ENCODE results near the gene HRH1.

HRH1 gene

DNA sequence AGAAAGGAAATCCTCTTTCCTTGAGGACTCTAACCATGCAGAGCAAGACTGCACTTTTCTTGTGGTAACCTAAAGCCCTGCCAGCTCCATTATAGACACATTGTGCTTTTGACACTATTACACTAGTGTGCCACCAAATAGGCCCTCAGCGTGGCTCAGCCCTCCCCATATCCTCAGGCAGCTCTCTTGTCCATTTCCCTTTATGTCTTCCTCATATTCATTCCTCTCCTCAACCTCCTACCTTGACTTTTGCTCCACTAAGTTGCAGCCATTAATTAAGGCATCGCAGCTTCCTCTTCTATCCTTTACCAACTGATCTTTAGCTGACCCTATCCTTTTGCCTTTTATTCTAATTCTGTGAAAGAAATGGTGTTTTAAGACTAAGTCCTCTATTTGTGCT is 121.6 kb downstream of the HRH1 start:
- no peak for DNase-seq (ENCODE audit: low spot score)

DNA sequence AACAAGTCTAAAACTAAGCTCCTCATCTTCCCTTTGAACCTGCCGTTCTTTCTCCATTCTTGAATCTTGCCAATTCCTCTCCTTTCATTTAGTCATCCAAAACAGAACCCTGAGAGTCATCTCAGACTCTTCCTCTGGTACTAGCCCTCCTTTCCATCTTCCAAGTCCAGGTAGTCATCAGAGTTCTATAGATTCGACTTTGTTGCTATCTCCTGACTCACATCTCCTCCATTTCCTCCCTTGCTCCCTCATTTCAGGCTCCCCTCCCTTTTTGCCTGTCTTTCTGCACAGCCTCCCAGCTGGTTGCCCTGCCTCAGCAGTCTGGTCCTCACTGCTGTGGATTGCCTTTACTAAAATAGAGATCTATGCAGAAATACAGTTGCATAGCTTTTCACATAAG is 122.6 kb downstream of the HRH1 start:
- no peak for DNase-seq (ENCODE audit: low spot score)

DNA sequence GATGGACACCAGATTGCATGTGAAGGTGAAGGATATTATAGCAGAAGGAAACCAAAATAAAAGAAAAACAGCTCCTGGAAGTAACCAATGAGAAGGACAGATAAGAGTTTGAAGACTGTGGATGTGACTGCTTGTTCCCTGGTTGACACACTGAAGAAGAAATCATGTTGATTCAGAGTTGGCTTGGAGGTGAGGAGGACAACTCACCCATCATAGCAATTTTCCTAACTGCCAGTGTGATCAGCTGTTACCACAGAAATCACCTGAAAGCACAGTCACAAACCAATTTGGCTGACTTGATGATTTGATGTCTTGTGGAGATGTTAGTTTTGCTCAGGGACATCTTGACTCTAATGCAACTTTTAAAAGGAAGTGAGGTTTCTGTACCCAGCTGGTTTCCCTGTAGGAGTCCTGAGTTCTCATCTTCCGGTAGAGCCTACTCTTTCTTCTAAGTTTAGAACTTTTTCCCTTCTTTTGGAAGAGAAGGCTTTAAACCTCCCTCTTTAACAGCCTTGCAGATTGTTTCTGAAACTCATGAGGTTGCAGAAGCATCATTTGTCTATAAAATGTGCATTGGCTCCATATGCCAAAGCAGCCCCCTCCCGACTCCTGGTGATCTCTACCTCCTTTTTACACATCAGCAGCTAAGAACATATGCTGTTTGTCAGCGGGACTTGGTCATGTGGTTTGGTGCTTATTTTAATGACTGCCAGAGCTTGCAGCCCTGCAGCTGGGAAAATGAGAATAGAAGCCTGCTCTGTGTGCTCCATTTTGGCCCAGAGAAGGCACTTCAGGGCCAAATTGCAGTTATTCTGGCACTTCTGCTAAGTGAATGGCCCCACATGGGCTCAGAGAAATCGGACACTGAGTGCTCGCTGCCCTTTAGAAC is 128.2 kb downstream of the HRH1 start:
- DNase-seq (ENCODE audit: low spot score), result no peak

DNA sequence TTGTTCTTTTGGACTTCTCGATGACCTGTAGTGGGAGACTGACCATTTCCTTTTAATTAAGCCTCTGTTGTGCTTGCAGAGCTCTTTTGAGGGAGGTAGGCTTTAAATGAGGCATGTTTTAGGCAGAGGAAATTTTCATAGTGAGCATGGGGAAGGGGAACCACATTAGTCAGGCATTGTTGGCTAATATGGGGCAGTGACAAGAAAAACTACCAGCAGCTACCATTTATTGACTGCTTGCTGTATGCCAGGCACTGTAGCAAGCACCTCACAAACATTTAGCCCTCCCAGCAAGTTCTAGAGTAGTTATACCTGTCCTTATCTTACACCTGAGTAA is 128.8 kb downstream of the HRH1 start:
- DNase-seq (ENCODE audit: low spot score), result no peak

DNA sequence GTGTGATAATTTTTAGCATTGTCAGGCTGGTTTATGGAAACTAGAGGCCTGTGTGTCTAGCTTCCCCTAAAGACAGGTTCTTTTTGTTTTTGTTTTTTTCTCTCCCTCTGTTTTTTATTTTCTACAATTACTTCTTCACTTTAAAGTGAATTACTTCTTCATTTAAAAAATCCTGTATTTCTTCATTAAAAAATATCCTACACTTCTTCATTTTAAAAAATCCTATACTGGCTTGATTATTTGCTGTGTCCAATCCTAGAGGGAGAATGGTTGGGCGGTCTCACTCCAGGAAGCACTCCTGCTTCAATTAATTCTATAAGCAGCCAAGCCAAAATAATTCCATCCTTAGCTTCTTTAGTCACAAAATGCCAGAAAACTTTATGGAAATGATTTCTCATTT is 129.7 kb downstream of the HRH1 start:
- no peak for DNase-seq (ENCODE audit: low spot score)

DNA sequence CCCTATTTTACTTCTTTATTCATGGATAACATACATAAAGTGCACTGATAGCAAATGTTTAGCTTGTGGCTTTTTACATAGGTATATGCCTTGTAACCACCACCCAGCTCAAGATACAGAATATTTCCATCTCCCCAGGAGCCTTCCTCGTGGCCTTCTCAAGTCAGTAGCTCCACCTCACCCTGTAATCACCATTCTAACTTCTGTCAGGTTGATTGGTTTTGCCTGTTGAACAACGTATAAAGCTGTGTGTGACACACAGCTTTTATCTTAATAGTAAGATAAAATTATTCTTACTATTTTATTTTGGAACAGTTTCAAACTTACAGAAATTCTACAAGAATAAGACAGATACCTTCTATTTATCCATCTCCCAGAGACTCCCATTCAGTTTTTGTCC is 131.2 kb downstream of the HRH1 start:
- no peak for DNase-seq (ENCODE audit: low spot score)

DNA sequence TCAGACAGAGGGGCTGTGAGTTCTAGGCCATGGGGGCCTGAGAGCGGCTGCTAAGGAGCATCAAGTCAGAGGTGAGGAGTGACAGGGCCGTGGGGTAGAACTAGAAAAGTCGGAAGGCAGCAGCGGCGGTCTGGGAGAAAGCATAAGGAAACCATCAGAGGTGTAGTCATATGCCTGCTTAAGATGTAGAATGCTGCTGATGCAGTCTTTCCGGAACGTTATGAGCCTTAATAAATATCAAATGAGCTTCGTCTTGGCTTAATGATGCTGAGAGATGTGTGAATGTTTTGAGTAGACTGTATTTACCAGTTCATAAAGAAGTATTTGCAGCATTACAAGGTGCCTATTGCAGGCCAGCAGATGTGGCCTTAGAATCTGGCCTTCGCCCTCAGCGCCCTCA is 133.1 kb downstream of the HRH1 start:
- DNase-seq (ENCODE audit: low spot score), result no peak

DNA sequence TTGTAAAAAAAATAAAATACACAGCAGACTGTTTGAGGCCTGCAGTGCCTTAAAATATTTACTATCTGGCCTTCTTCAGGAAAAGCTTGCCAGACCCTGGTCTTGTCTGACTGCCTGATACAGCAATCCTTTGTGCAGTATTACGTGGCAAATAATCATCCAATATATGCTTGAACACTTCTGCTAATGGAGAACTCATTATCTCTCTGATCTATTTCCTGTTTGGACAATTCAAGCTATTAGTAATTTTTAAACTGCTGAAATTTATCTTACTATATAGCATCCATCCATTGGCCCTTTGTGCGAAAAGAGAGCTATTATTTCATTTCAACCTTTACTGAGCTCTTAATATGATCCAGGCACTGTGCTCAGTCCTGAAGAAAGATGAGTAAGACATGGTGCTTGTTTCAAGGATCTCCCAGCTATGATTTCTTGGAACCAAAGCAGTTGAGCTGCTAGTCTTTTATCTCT is 133.8 kb downstream of the HRH1 start:
- no peak for DNase-seq (ENCODE audit: low spot score)

DNA sequence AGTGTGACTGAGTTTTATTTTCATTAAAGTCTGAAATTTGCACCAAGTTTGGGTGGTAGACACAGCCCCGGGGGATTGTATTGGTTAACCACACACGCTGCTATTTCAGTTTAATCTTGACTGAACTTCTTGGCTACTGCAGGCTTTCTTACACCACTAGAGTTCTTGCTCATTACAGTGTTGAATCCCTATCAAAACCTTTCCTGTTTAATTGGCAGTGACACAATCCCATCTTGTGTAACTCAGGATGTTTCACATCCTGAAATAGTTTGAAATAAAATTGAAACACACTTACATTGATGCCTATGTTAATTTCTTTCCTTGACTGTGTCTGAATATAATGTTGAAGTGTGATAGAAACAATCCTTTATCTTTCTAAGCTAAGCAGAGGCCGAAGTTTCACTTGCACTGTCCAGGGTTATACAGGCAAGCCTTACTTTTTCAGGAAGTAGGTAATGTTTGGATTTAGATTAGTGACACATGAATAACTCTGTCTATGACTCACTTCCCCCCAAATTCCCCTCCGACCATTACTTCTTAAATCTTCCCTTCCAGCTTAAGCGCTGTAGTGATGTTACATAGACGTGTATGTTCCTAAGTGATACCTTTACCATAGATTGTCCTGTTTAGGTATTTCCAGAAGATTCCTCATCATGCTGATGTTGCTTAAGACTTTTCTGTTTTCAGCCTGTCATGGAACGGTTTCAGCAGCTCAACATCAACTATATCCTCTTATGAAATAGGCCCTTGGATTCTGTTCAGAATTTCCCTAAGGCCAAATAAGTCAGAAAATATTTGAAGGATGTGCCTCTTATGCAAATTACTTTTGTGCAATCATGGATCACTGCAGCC is 134.7 kb downstream of the HRH1 start:
- no peak for DNase-seq (ENCODE audit: low spot score)

DNA sequence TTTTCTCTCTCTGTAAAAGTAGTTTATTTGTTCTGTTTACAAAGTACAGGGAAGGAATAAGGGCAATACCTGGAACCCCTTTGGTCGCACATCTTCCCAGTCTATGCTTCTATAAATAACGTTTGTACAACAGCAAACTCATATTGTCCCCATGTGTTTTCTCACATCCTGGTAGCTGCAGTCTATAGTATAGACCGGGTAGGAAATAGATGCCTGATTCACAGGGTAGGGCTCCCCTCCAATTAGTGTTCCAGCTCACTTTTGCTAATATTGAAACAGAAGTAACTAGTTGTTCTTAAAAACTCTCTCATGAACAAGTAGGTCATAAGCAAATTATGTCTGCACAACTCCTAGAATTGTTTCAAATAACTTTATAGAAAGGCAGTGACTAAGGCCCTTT is 135.6 kb downstream of the HRH1 start:
- DNase-seq (ENCODE audit: low spot score), result no peak

DNA sequence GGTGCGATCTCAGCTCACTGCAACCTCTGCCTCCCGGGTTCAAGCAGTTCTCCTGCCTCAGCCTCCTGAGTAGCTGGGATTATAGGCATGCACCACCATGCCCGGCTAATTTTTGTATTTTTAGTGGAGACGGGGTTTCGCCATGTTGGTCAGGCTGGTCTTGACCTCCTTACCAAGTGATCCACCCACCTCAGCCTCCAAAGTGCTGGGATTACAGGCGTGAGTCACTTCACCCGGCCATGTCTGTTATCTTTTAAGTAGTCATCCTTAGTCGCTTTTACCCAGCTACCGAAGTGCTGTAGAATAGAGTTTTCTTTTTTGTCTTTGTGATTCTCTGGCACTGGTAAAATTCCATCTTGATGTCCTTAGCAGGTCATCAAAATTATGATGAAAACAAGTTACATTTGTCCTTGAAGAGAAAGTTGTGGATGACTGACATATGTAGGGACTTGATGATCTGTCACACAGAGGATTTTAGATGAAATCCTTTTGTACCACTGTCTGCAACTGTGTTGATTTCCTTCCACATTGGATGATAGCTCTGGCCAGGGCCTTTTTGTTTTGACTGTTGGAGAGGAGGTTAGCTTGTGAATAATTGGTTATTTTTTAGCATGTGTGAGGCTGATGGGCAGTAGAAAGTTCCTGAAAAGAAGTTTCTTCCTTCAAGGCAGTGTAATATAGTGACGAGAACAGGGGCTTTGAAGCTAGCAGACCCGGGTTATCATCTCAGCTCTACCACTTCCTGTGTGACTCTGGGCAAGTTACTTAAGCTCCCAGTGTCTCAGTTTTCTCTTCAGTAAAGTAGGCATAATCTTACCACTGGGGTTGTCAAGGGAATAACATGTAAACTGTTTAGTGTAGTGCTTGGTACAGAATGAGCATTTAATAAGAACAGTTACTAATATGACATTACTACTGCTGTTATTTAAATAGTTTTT is 136.7 kb downstream of the HRH1 start:
- DNase-seq (ENCODE audit: low spot score), result no peak

DNA sequence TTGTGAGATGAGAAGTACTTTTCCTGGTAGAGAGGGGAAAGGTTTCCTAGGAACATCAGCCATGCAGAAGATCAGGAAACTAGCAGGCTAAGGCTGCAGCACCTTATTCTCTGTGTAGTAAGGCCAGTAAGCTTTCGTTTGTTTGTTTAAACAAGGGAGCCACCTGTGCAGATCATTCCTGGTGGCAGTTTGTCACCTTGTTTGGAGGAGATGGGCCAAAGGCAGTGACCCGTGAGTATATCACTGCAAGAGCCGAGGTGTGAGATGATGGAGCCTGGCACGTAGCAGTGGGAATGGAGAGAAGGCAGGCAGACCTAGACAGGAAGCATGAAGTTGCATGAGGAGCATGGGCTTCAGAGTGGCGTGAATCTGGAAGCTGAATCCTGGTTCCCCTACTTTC is 137.5 kb downstream of the HRH1 start:
- DNase-seq (ENCODE audit: low spot score), result no peak

DNA sequence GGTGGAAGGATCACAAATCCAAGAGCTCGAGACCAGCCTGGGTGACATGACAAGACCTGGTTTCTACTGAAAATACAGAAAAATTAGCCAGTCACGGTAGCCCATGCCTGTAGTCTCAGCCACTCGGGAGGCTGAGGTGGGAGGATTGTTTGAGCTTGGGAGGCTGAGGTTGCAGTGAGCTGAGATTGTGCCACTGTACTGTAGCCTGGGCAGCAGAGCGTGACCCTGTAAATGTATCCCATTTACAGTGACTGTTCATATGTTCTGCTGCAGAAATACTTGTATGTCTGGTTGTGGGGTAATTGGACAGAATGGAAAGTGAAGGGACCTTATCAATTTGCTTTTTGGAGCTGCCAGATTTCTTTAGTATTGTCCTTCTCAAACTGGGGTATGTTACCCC is 142.8 kb downstream of the HRH1 start:
- DNase-seq (ENCODE audit: low spot score), result no peak

DNA sequence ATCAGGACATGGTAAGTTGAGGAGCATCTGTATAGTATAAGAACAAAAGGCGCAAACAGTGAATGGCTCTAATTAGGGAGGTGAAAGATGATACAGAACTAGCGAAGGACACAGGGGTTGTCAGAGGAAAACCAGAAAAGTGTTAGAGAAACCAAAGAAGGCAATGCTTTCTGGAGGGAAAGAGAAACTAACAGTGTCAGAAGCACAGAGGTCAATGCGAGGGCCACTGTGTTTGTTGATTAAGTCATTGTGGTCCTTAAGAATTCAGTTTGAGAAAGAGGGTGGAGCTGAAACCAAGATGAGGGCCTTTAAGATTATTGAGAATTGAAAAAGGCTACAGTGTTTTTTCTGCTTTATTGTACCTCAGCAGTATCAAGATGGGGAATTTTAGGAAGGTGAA is 146.7 kb downstream of the HRH1 start:
- no peak for DNase-seq (ENCODE audit: low spot score)

DNA sequence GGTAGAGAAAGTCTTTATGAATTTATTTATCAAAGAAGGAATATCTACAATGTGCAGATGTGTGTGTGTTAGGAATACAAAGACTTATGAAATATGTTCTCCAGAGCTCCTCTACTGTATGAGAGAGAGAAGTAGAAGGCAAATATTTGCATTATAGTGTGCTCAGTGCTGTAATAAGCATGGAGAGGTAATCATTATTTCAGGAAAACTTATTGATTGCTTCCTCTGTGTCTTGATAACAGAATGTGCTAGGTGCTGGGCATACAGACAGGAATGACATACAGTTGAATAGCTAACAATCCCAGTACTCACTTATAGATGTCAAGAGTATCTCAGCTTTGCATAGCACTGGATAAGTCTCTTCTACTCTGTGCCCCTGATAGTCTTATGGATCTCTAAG is 148.2 kb downstream of the HRH1 start:
- no peak for DNase-seq (ENCODE audit: low spot score)

DNA sequence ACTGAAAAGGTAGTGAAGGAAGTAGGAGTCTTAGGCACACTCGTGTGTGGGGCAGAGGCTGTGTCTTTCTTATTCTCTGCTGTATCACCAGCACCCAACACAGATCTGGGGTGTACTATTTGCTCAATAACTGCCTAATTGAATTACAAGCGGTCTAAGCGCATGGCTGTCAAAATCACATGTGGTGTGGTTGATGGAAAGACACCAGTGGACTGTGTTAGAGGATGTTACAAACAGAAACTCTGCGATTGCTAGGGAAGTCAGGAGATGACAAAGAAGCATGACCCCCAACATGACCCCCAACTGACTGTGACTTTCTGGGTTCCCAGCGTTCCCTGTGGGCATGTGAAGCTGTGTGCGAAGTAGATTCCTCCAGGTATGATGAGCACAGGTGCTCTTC is 149.9 kb downstream of the HRH1 start:
- peak; percentile 17 for DNase-seq (ENCODE audit: low spot score)

DNA sequence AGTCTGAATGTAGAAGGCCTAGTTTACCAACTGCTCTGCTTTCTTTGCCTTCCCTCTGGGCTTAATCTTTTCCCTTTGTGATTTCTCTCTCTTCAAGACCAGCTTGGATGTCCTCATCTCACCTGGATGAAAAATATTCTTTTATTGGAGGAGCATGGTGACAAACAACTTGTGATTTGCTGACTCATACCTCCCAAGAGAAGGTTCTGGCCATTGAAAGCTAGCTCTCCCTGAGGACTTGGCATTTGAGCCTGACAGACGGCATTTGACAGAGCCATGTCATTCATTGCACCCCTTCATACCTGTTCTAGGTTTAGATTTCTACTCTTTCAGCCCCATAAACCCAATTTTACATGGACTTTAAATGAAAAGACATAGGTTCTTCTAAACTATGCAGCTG is 151.2 kb downstream of the HRH1 start:
- no peak for DNase-seq (ENCODE audit: low spot score)

DNA sequence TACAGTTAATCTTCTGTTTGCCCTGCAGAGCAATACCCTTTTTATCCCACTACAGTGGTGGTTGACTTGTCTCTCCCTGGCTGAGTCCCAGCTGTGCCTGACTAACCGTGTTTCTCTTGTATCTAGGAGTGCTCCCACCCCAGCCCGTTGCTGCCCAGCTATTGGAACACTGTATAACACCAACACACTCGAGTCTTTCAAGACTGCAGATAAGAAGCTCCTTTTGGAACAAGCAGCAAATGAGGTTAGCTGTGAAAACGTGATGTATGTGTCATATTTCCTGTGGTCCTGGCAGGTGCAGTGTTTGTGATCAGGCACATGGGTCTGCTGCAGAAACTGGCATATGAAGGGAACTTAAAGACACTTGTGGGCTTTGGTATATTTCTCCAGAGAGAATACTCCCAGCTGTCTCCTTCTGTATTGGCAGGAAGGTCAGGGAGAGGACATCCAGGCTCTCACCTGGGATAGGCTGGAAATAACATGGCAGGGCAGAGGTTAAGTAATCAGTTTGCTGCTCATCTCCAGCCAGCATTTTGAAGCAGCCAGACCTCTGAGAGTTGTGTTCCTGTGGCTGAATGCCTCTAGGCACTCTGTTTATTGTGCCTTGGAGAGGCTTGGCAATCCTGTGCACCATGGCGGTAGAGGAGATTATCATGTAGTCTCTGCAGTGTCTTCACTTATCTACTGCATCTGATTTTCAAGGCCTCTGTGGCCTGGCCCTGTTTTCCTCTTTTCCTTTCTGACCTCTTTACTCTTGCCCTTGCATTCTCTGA is 152.7 kb downstream of the HRH1 start:
- DNase-seq (ENCODE audit: low spot score), result no peak

DNA sequence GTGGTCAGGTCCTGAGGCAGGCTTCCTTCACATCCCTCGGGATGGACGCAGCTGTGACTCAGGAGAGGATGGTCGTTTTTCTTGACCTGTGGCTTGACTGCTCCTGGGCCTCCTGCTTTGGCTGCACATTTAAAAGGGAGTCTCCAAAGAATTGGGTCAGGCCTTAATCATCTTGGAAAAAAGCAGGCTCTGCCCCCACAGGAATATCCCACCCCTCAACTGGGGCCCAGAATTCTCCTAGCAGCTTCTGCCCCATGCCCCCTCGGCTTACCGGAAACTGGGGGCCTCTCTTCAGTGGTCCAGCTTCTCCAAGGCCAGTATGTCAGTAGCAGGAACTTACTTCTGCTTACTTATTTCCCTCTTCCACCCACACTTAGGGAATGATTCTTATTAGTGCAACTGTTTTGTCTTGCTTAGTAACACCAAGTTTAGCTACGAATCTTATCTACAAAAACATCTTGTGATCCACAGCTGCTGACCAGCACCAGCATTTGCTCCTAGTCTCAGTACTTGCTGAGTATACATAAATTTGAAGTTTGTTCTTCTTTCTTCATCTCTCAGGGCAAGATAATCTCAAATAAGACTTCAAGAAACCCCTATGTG is 153.6 kb downstream of the HRH1 start:
- no peak for DNase-seq (ENCODE audit: low spot score)

DNA sequence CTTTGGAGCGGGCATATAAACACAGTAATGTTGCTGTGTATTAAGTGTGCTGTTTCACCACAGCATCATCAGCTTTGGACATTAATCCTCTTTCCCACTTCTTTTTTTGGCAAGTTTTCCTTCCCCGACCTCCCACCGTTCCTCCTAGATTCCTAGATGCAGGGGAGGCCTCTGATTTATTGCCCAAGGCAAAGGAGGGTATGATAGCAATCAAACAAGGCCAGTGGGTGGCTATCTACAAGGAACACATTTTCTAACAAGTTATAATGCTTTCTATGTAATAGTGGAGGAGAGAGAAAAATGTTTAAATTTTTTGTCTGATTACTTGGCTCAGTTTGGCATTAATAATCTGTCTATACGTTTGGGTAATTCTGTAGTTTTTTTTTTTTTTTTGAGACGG is 156.0 kb downstream of the HRH1 start:
- no peak for DNase-seq (ENCODE audit: low spot score)

DNA sequence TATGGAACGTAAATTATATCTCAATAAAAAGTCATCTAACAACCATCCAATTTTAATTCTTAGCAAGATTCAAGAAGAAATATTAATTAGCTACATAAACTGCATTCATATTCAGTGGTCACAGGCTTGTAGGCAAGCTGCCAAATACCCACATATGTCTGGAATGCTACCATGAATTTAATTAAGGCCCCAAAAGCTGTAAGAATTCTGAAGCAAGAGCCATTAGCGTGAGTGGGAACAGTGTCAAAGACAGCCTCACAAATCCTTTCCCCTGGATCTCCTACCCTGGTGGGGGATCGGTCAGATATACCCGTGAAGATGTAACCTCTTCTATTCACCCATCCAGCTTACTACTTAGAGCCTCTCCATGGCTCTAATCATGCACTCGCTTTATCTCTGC is 157.9 kb downstream of the HRH1 start:
- no peak for DNase-seq (ENCODE audit: low spot score)
